Loucy (cell line): ENCODE results near the gene DNAI1.

ENCODE experiments used
- EZH2phosphoT487 ChIP-seq: fragments of 200-600 bp; IDR thresholded peaks from 2 replicates; pipeline ENCODE4 v1.6.1; 2018; ENCODE audit warnings: antibody characterized with exemption, mild to moderate bottlenecking, moderate library complexity, borderline replicate concordance
- TF ChIP-seq, protein P1 (sequence below): fragments of 200-600 bp; sonication (generic); conservative IDR thresholded peaks from 2 replicates; pipeline ENCODE4 v1.5.1; 2014; ENCODE audit warnings: mild to moderate bottlenecking, antibody characterized with exemption, low read length

DNA sequence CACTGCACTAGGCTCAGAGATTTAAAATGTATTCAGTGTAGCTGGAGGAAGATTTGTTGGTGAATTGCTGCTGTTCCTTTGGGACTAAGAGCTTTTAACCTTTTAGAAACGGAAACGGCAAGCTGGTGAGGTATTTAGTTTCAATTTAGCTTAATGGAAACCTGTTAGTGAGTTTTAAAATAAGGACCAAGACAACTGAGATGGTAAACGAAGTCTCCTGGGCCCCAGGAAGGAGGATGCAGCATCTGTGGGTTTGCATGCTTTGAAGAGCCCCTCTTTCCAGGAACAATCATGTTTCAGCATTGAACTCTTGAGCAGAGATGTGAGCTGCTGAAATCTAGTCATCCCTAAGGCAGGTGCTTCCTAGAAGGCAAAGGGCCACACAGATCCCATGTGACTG lies 16.5 kb downstream of the DNAI1 start:
- TF ChIP-seq, protein P1, sequence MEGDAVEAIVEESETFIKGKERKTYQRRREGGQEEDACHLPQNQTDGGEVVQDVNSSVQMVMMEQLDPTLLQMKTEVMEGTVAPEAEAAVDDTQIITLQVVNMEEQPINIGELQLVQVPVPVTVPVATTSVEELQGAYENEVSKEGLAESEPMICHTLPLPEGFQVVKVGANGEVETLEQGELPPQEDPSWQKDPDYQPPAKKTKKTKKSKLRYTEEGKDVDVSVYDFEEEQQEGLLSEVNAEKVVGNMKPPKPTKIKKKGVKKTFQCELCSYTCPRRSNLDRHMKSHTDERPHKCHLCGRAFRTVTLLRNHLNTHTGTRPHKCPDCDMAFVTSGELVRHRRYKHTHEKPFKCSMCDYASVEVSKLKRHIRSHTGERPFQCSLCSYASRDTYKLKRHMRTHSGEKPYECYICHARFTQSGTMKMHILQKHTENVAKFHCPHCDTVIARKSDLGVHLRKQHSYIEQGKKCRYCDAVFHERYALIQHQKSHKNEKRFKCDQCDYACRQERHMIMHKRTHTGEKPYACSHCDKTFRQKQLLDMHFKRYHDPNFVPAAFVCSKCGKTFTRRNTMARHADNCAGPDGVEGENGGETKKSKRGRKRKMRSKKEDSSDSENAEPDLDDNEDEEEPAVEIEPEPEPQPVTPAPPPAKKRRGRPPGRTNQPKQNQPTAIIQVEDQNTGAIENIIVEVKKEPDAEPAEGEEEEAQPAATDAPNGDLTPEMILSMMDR: no peak
- no peak for TF ChIP-seq EZH2phosphoT487
